ENCODE measurements around the gene SEM1. TPM values are rescaled to one million over a fixed set of nuclear protein-coding genes. Genes with fewer than 3 reads are reported as not detected.
"Not testable (repeated sequence)": the region's sequence is repeated elsewhere in the genome, so short reads cannot be mapped to it uniquely, and the experiment has no call there.

SEM1 gene
- total RNA-seq, 6 experiments from 2014 or later = 35.0 to 87.7 (median 45.9) TPM

DNA sequence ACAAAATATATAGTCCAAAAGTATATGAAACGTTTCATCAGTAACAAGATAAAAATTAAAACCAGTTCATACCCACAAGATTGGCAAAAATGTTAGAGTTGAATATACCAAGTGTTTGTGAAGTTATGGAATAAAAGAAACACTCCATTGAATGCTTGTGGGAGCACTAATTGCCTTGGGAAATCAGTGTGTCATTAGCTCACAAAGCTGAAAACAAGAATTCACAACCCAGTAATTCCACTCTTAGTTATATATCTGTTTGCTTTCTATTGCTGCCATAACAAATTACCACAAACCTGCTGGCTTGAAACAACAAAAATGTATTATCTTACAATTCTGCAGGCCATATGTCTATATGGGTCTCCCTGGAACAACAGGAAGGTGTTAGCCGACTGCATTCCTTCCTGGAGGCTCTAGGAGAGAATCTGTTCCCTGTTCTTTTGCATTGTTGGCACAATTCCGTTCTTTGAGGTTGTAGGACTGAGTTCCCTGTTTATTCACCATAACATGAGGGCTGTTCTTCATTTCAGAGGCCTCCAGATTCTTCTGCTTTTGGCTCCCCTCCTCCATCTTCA, 45.7 kb downstream of the SEM1 start:
- no peak for TF ChIP-seq CTCF (IDR thresholded peaks at IDR 0.05)
- Mint-ChIP-seq H3K9me3 (no peaks in the 10 kb centered on the region), H3K4me1 (ENCODE audit: low read depth) (no peaks in the 10 kb centered on the region), H3K27me3 (ENCODE audit: insufficient read depth) (peaks cover 1% of the 10 kb centered on the region; the same call in 1 of the 2 replicates), H3K36me3 (ENCODE audit: low read depth) (no peaks in the 10 kb centered on the region; the same call in 1 of the 2 replicates), H3K27ac (no peak overlapping the region), H3K4me3 (no peak overlapping the region)
- DNase-seq = no peak

DNA sequence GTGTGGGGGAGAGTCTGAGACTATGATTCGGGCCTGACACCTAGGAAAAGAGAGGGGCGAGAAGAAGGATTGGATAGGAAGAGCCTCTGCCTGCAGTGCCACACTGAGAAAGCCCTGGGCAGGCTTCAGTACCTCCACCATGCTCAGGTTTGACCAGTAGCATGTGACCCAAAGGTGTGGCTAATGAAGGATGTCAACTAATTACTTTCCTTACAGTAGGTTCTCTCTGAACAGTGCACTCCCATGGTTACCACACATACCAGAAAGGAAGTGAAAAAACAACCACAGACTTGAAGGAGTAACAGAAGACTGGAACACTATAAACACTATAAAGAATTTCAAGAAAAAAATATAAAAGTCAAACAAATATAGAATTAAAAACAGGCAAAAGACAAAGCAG, 46.2 kb downstream of the SEM1 start:
- H3K36me3 Mint-ChIP-seq (ENCODE audit: low read depth) = no peaks in the 10 kb centered on the region; the same call in 1 of the 2 replicates
- H3K4me3 Mint-ChIP-seq = no peak overlapping the region
- H3K9me3 Mint-ChIP-seq = no peaks in the 10 kb centered on the region
- no peak for TF ChIP-seq CTCF (IDR thresholded peaks at IDR 0.05)
- no peak for DNase-seq
- no peaks in the 10 kb centered on the region for H3K4me1 Mint-ChIP-seq (ENCODE audit: low read depth)
- peaks cover 1% of the 10 kb centered on the region; the same call in 1 of the 2 replicates for H3K27me3 Mint-ChIP-seq (ENCODE audit: insufficient read depth)
- no peak overlapping the region for H3K27ac Mint-ChIP-seq

GRCh38 chr7:96662151-96662550, 47.5 kb downstream of the SEM1 start:
- H3K27me3 Mint-ChIP-seq (ENCODE audit: insufficient read depth); H3K36me3 Mint-ChIP-seq (ENCODE audit: low read depth); H3K4me1 Mint-ChIP-seq (ENCODE audit: low read depth); DNase-seq; H3K4me3 Mint-ChIP-seq; H3K9me3 Mint-ChIP-seq; H3K27ac Mint-ChIP-seq: not testable (repeated sequence)

DNA sequence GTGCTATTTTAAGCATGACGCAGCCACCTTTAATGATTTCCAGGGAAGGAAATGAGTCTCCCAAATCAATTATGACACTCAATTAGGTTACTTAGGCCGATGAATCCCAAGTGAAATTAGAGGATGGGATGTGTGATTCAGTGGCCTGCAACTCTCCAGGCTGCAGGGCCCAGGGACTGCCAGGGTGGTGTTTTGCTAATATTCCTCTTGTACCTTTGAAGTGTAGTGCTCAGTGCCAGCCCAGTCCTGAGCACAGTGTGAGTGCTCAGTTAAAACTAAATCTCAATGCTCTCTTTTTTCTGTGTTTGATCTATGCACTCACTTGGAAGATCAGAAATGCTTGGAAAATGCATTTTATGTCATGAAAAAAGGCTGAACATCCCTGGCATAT, 51.6 kb downstream of the SEM1 start:
- H3K9me3 Mint-ChIP-seq = no peaks in the 10 kb centered on the region
- no peak for DNase-seq
- no peak for TF ChIP-seq CTCF (IDR thresholded peaks at IDR 0.05)
- no peaks in the 10 kb centered on the region for H3K4me1 Mint-ChIP-seq (ENCODE audit: low read depth)
- no peaks in the 10 kb centered on the region for H3K27me3 Mint-ChIP-seq (ENCODE audit: insufficient read depth)
- H3K36me3 Mint-ChIP-seq (ENCODE audit: low read depth) = no peaks in the 10 kb centered on the region
- no peak overlapping the region for H3K27ac Mint-ChIP-seq
- no peak overlapping the region for H3K4me3 Mint-ChIP-seq

GRCh38 chr7:96657347-96658021, 52.2 kb downstream of the SEM1 start:
- H3K36me3 Mint-ChIP-seq (ENCODE audit: low read depth) = no peaks in the 10 kb centered on the region
- H3K27ac Mint-ChIP-seq = no peak overlapping the region
- H3K27me3 Mint-ChIP-seq (ENCODE audit: insufficient read depth) = no peaks in the 10 kb centered on the region
- no peaks in the 10 kb centered on the region for H3K4me1 Mint-ChIP-seq (ENCODE audit: low read depth)
- DNase-seq = no peak
- no peaks in the 10 kb centered on the region for H3K9me3 Mint-ChIP-seq
- TF ChIP-seq CTCF (IDR thresholded peaks at IDR 0.05) = no peak
- no peak overlapping the region for H3K4me3 Mint-ChIP-seq

DNA sequence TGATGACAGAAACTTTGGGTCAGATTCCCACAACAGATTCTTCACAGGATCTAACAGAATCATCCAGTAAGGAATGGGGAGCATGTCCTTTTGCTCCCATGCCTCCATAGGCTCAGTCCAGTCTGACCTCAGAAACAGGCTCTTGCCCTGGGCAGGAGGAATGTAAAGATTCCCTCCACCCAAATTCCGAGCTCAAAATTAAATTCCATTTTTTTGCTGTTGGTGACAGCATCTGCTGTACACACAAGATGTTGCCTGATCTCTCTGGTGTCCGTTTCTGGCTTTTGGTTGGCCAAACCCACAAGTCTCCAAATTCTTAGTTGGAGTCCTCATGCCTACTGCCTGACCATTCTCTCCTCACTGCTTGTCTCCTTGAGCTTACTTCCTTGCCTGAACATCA, 53.7 kb downstream of the SEM1 start:
- no peak for DNase-seq
- peaks cover 4% of the 10 kb centered on the region; the same call in 1 of the 2 replicates for H3K4me1 Mint-ChIP-seq (ENCODE audit: low read depth)
- H3K36me3 Mint-ChIP-seq (ENCODE audit: low read depth) = no peaks in the 10 kb centered on the region
- H3K4me3 Mint-ChIP-seq = no peak overlapping the region
- TF ChIP-seq CTCF (IDR thresholded peaks at IDR 0.05) = no peak
- H3K27me3 Mint-ChIP-seq (ENCODE audit: insufficient read depth) = peaks cover 1% of the 10 kb centered on the region; the same call in 1 of the 2 replicates
- H3K27ac Mint-ChIP-seq = no peak overlapping the region
- no peaks in the 10 kb centered on the region for H3K9me3 Mint-ChIP-seq

Data from HFFc6 (cell line).